Fibroblast of the conjunctiva (primary cell): ENCODE results near the gene ZSWIM5.
"Not testable (repeated sequence)": the region's sequence is repeated elsewhere in the genome, so short reads cannot be mapped to it uniquely, and the experiment has no call there.

Experiments used
- DNase-seq: peaks from one replicate; pipeline ENCODE4 v3.0.0-alpha.2; 2010; ENCODE audit warnings: low read depth

The ZSWIM5 gene

DNA sequence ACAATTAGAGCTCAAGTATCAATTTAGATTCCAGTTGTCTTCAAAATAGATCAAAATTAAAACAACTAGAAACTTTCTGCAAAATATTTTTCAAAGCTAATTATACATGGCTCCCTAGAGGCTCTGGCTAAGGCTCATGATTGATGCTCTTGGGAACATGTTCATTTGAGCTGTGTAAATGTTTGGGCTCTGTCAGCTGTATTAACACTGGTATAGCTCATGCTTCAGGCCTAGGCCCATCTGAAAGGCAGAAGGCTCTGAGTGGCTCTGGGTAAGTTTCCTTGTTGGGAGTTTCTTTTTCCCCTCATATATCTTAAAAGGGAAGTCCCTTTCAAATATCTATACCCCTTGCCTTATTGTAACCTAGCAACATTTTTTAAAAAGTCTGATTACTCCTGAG is 113.1 kb downstream of the ZSWIM5 start:
- DNase-seq, result no peak

DNA sequence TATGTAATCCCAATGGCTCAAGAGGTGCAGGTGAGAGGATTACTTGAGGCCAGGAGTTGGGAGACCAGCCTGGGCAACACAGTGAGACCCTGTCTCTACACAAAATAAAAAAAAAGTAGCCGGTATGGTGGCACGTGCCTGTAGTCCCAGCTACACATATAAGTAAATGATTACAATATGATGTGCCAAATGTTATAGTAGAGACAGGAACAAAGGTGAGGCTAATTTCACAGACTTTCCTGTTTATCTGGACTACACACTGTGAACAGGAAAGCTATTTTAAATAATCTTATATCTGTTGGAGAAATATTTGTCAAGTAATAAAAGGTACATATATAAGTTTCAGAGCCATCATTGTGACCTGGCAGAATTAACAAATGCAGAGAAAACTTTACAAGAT is 116.7 kb downstream of the ZSWIM5 start:
- DNase-seq, result no peak

DNA sequence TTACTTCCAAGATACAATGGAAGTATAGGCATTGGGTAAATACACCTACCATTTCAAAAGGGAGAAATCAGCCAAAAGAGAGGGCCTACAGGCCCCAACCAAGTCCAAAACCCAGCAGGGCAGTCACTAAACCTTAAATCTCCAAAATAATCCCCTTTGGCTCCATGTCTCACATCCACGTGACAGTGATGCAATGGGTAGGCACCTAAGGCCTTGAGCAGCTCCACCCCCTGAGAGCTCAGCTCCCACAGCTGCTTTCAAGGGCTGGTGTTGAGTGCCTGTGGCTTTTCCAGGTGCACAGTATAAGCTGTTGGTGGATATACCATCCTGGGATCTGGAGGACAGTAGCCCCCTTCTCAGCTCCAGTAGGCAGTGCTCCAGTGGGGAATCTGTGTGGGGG is 121.8 kb downstream of the ZSWIM5 start:
- no peak for DNase-seq

DNA sequence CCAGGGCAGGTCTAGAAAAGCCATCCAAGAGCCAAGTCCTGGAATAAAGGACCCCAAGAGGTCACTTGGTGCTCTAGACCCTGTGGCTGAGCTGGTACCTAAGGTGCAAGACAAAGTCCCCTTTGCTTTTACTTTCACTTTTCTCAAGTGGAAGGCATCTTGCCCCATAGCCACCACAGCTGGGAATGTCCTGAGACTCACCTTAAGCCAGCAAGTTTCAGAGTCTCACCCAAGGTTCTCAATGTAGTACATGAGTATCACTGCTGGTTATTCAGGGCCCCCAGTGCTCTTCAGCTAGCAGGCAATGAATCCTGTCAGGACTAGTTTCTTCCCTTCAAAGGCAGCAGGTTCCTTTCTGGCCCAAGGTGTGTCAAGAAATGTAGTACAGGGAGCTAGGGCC is 126.9 kb downstream of the ZSWIM5 start:
- DNase-seq, result no peak

DNA sequence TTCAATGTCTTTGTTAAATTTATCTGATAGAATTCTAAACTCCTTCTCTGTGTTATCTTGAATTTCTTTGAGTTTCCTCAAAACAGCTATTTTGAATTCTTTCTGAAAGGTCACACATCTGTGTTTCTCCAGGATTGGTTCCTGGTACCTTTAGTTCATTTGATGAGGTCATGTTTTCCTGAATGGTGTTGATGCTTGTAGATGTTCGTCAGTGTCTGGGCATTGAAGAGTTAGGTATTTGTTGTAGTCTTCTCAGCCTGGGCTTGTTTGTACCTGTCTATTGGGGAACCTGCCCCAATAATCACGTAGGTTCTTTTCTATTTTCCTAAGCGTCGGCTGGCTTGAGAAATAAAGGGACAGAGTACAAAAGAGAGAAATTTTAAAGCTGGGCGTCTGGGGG is 129.4 kb downstream of the ZSWIM5 start:
- DNase-seq, result not testable (repeated sequence)

DNA sequence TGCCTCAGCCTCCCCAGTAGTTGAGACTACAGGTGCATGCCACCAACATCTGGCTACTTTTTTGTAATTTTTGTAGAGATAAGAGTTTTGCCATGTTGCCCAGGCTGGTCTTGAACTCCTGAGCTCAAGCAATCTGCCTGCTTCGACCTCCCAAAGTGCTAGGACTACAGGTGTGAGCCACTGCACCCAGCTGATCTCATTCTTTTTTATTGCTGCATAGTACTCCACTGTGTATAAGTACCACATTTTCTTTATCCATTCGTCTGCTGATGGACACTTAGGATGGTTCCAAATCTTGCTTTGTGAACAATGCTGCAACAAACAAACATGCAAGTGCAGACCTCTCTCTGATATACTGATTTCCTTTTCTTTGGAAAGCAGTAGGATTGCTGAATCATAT is 134.8 kb downstream of the ZSWIM5 start:
- no peak for DNase-seq

DNA sequence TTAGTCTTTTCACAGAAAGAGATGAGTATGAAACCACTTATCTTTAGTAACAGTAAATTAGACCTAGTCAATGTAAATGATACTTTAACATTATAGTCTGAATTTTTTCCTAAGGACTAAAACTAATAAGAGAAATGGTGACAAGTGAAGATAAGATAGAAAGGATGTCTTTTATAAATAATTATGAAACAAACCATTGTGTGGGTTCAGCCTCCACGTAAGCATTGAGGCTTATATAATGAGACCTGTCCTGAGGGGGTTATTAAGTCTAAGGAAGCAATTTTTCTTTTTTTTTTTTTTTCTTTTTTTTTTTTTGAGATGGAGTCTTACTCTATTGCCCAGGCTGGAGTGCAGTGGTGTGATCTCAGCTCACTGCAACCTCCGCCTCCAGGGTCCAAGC is 138.6 kb downstream of the ZSWIM5 start:
- no peak for DNase-seq

DNA sequence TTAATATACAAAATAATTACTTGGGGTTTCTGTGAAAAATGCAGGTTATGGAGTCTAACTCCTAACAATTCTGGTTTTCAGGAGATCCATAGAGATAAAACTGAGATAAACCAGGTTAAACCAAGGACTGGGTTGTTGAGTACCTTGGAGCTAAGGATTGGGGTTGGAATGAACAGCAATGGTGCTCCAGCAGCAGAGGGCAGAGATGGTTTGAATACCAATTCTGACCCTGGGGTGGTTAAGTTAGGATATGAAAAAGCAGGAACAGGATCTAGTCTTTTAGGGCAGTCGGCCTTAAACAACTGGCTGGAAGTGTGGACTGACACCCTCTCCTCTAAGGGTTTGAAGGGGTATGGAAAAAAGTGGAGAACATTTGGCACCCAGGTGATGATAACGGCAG is 141.3 kb downstream of the ZSWIM5 start:
- no peak for DNase-seq

DNA sequence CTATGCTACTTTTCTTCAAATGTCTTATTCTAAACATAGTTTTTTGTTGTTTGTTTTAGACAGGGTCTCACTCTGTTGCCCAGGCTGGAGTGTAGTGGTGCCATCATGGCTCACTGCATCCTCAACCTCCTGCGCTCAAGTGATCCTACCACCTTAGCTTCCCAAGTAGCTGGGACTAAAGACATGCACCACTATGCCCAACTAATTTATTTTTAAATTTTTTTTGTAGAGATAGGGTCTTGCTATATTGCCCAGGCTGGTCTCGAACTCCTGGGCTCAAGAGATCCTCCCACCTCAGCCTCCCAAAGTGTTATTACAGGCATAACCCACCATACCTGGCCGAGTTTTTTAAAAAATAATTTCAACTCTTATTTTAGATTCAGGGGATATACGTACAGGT is 143.9 kb downstream of the ZSWIM5 start:
- not testable (repeated sequence) for DNase-seq

DNA sequence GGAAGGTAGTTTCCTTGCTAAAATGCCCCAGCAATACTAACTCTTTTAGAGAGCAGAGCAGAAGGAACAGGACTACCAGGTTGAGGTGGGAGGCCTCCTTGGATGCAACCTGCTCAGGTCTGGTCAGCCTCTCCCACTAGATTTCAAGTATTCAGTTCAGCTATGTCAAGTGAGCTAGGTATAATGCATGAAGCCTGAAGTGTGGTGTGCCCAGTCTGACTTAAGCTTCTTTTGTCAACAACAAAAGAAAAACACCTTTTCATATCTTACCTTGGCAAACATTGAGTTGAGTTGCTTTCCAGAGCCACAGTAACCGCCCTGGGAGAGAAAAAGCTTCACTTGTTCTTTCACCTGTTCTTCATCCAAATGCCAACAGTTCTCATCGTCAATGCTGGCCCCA is 146.6 kb downstream of the ZSWIM5 start:
- DNase-seq, result no peak

DNA sequence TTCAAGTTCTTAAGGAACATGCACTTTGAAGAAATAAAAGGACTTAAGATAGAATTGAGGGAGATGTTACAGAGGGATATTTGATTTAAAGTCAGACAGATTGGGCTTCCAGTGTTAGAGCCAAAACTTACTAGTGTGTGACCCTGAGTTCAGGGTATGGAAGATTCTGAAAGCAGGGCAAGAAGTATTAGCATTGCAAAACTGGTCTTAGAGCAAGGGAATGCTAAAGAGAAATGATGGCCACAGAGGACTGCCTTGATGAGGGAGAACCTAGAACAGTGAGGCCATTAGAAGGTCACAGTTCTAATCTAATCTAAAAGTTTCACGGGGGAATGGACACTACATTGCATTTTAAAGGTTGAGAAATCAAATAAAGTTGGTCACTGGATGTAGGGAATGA is 148.9 kb downstream of the ZSWIM5 start:
- no peak for DNase-seq

DNA sequence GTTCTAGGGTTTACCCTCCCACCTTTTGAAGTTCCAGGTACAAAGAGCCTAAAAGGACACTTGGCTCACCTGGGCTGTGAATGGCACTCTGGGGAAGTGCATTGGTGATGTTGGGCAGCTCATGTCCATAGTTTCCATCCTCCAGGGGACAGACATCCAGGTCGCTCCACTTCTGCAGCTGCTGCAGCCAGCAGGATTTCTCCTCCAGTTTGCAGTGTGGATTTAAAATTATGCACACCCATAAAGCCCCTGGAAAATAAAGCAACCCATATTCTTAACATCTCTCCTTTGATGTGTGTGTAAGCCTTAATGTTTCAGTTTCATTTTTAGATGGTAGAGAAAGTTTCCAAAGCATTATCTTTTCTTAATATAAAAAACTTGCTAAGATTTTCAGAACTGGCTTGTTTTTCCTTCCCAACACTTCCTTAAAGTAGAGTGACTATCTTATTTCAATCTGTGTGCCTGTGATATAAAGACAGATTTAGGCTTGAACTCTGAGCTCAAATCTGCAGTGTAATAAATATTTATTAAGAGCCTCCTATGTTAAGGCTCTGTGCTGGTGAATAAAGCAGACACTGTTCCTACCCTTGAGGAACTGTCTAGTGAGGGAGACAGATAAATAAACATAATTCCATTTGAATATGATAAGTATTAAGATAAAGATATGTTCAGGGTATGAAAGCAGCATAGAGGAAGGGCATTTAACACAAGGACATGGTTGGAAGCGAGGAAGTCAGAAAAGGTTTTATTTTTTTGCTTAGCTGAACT is 155.2 kb downstream of the ZSWIM5 start:
- DNase-seq, result no peak

DNA sequence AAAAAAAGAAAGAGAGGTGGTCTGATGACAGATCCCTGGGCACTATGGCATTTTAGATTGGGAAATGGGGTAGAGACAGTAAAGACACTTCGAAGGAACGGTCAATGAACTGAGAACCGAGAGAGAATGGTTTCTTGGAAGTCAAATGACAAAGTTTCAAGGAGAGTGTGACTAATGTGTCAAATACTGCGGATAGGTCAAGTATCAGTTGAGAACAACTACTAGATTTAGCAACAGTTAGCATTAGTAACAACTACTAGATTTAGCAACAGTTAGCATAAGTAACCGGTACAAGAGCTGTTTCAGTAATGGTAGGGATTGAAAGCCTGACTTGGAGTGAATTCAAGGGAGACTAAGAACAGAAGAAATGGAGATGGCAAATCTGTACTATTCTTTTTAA is 159.4 kb downstream of the ZSWIM5 start:
- DNase-seq, result no peak

DNA sequence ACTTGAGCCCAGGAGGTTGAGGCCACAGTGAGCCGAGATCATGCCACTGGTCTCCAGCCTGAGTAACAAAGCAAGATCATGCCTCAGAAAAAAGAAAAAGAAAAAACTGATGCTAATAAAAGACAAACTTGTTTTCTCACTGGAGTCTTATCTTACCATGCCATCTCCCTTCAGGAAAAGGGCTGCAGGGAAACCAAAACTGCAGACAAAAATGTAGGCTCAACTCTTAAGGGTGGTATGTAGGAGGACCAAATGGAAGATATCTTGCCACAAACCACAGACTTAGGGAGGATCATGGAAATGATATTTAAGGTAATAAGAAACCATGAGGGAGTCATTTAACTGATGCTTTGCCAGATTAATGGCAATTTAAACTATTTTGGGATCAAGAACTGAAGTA is 161.5 kb downstream of the ZSWIM5 start:
- DNase-seq, result no peak

DNA sequence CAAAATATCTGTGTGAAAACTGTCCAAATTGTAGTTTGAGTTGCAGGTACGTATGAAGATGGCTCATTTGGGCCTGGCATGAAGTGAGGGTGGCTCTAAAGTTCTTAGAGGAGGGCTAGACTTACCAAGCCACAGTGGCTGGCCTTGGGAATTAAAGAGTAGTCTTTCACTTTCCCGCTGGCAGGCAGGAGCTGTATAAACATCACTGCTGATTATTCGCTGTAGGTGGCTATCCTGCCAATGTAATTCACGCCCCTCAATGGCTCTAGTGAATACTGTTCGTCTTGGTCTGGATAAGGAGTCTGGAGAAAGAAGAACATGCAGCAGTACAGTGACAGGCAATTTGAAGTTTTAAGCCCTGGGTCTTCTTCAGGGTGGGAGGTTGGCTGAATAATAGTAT is 163.3 kb downstream of the ZSWIM5 start:
- no peak for DNase-seq

DNA sequence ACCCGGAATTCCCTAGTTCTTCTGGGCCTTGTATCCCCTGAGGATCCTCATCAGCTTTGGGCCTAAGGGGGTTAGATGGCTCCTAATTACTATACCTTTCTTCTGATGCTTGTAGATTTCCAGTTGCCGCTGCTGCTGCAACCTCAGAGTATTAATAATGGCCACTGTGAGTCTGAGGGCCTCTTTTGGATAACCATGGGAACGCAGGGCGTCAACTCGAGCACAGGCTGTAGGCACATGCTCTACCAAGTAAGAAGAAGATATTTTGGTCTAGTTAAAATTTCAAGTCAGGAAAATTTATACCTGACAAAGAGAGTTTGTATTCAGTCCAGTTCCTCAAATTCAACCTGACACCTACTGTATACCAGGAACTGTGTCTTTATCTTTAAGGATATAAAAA is 166.1 kb downstream of the ZSWIM5 start:
- no peak for DNase-seq

DNA sequence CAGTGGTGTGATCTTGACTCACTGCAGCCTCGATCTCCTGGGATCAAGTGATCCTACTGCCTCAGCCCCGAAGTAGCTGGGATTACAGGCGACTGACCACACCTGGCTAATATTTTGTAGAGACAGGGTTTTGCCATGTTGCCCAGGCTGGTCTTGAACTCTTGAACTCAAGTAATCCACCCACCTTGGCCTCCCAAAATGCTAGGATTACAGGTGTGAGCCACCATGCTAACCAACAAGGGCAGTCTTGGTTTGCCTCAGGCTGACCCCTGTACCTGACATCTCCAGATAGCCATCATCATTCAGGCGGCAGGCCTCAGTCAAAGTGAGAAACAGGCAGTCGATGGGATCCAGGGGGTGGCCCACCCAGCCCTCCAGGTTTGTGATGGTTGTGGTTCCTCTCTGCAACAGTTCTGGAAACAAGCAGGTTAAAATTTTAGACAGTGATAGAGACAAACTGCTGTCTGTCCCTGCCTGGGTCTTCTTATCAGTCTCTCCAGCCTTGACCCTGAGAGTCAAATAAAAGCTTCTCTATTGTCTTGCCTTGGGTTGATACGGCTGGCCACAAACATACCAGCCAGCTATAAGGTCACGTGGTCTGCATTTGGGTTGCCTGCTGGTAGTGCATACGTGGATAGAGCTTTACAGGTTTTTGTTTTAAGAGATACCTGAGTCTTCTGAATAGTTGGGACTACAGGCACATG is 167.6 kb downstream of the ZSWIM5 start:
- no peak for DNase-seq

DNA sequence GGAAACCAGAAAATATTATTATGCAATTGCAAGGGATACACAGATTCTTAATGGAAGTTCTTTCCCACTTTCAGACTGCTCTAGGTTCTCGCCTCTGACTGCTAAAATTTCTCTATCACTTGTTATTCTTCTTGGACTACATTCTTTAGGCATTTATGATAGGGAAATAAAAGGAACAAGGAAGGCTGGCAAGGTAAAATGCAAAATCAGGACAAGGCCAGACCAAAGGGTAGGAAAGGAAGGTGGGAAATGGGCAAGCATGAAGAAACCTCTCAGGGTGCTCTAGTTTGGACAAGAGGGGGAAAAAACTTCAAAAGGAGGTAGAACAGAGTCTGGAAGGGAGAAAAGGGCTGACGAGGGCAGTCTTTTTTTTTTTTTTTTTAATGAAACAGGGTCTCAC is 168.2 kb downstream of the ZSWIM5 start:
- DNase-seq, result no peak

DNA sequence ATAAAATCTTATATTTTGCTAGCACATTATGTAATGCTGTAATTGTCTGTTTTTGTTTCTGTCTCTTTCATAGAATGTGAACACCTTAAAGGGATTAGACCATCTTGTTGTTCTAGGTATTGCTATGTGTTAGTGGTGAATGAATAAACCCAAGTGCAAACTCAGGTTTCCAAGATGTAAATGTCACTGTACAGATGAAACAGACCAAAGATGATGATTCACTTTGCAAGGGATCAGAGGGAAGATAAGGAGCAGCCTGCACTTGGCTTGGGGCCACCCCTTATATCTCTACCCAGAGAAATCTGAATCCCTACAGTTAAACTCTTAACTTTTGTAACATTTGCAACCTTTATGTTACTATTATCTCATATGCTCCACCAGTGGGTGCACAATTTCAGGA is 168.9 kb downstream of the ZSWIM5 start:
- no peak for DNase-seq

DNA sequence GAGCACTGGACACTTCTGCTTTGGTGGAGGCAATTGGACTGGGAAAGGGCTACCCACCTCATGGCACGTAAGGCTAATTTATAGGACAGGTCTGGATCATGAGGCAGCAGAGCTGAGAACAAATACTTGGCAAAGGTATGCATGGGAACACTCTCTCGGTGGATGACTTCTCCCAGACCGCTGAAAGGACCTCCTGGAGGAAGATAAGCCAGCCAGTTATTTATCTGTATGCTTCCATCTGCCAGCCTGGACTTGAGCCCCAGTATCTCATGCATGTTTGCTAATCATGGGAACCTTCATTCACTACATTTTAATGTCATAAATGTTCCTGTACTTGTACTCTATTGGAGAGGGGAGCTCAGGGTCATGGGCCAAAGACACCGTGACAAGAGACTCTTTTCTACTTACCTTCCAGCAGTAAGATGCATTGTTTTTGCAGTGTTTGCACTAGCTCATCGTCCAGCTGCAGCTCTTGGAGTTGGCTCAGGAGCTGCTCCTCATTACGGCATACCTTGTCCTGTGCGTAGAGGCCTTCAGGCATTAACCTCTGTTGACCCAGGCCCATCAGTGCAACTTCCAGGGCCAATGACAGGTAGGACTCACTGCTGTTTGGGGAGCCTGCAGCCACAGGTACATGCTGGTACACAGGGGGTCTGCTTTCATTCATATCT is 170.6 kb downstream of the ZSWIM5 start:
- no peak for DNase-seq

DNA sequence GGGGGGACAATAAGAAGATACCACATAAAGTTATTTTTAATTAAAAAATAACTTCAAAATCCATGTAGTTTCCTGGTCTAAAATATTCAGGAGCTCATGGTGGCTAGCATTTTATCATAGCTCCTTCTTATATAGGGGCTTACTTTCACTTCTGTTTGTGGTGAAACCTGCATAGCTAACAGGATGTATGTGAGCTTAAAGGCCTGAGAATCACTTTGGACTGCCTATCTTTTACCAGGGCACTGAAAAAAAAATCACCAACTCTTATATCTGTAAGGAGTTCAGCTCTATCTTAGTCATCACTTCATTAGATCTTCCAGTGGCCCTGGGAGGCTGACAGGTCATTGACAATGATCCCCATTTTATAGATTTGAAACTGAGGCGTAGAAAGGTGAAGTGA is 173.0 kb downstream of the ZSWIM5 start:
- DNase-seq, result no peak

DNA sequence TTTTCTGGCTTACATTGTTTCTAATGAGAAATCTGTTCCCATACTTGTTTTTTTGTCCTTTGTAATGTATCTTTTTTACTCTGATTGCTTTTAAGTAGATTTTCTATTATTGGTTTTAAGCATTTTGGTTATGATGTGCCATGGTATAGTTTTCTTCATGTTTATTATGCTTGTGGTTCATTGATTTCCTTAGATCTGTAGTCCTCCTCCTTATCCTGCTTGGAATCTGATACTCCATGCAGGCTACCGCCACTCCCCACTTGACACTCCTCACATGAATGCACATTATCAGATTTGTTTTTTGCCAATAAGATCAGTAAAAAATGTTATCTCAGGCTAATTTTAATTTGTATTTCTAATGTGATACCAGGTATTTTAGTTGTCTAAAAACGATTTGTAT is 173.6 kb downstream of the ZSWIM5 start:
- DNase-seq, result no peak

DNA sequence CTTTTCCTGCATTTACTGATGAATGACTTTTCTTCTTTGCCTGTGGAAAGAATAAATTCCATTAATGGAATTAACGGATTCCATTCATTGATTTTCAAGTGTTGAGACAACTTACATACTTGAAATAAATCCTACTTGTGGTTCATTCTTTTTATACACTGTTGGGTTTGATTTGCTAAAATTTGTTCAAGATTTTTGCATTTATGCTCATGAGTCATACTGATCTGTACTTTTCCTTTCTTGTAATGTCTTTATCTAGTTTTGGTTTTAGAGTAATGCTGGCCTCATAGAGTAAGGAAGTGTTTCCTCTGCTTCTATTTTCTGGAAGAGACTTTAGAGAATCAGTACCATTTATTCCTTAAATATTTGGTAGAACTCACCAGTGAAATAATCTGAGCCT is 180.0 kb downstream of the ZSWIM5 start:
- DNase-seq, result no peak
